GM13977 (cell line): ENCODE measurements around the gene HLX.

ENCODE experiments used
- DNase-seq: peaks from one replicate; pipeline ENCODE4 v3.0.0; 2012; ENCODE audit warnings: low spot score
- CTCF ChIP-seq: IDR thresholded peaks from 2 replicates; pipeline ENCODE4 v1.5.1; 2012; ENCODE audit warnings: mild to moderate bottlenecking, control low read depth; ENCODE audit not compliant: insufficient read depth; ENCODE audit errors: extremely low read depth, missing control alignments
- in situ Hi-C: fragments of 300-500 bp; cut with MboI; formaldehyde crosslinking; loops from one replicate; pipeline ENCODE4 v1.12.0; 2022; ENCODE audit warnings: low sequenced_read_pairs, low pct_unique_long_range_greater_than_20kb, mixed read lengths, inconsistent platforms; ENCODE audit not compliant: unreplicated experiment

Gene HLX

GRCh38 chr1:220843481-220844011, 35.7 kb upstream of the HLX start:
- no peak for DNase-seq
- no peak for TF ChIP-seq CTCF
- in situ Hi-C loops = no loop called here

GRCh38 chr1:220852408-220852807, 26.8 kb upstream of the HLX start:
- in situ Hi-C loops = no loop called here

GRCh38 chr1:220872296-220872695, 6.9 kb upstream of the HLX start:
- in situ Hi-C loops = loop anchor here (10.0 kb wide), 1 partner anchor 333 kb away; no protein-coding TSS in a partner anchor

More at GRCh38 chr1:220852408-220852807, 26.8 kb upstream of the HLX start:
- TF ChIP-seq CTCF = no peak
- no peak for DNase-seq

GRCh38 chr1:220873087-220873486, 6.2 kb upstream of the HLX start:
- in situ Hi-C loops = loop anchor here (10.0 kb wide), 1 partner anchor 332 kb away; no protein-coding TSS in a partner anchor
- TF ChIP-seq CTCF = no peak
- no peak for DNase-seq

More at GRCh38 chr1:220872296-220872695, 6.9 kb upstream of the HLX start:
- no peak for TF ChIP-seq CTCF
- no peak for DNase-seq

GRCh38 chr1:220873868-220874655, 5.2 kb upstream of the HLX start:
- in situ Hi-C loops = loop anchor here (10.0 kb wide), 1 partner anchor 331 kb away; no protein-coding TSS in a partner anchor
- peak; percentile 62 for DNase-seq
- TF ChIP-seq CTCF = peak; percentile 77

- in situ Hi-C loops = loop anchor here (10.0 kb wide), 1 partner anchor 330 kb away; no protein-coding TSS in a partner anchor
- no peak for TF ChIP-seq CTCF
- DNase-seq = no peak
These were observed 4.0 kb upstream of the HLX start for GRCh38 chr1:220875260-220875659.
